Neuron (in vitro differentiated cells): Measurements from ENCODE around the gene DEFB124.
"Not testable (repeated sequence)": the region's sequence is repeated elsewhere in the genome, so short reads cannot be mapped to it uniquely, and the experiment has no call there.

Source experiments
- H2AFZ ChIP-seq: one replicate; pipeline ENCODE4 v1.6.1; 2013; ENCODE audit warnings: low read depth, mild to moderate bottlenecking, inconsistent platforms, low read length, moderate library complexity
- H3K27me3 ChIP-seq: one replicate; pipeline ENCODE4 v1.6.1; 2013; ENCODE audit warnings: low read length; ENCODE audit not compliant: insufficient read depth
- H3K36me3 ChIP-seq: one replicate; pipeline ENCODE4 v1.6.1; 2013; ENCODE audit warnings: low read length; ENCODE audit not compliant: insufficient read depth
- H3K4me1 ChIP-seq: one replicate; pipeline ENCODE4 v1.6.1; 2013; ENCODE audit warnings: low read length; ENCODE audit not compliant: insufficient read depth
- H3K4me3 ChIP-seq: 2 replicates; pipeline ENCODE4 v1.5.1; 2013; ENCODE audit warnings: mild to moderate bottlenecking, low read length, moderate library complexity
- H3K9me3 ChIP-seq: one replicate; pipeline ENCODE4 v1.6.1; 2013; ENCODE audit warnings: low read length

DEFB124 gene

GRCh38 chr20:31474758-31475427 is at the start of gene DEFB124, which contains the start of gene REM1:
TSS of gene DEFB124 (minus strand) at chr20:31475127. CDS start at chr20:31473013, 2,114 bp downstream.
TSS of gene REM1 (plus strand) at chr20:31475288. CDS start at chr20:31476446, 1,158 bp downstream.
- Histone ChIP-seq H3K36me3 (no peaks in the 10 kb centered on the region), H2AFZ (no peak within 1 kb of the TSS), H3K4me1 (no peaks in the 10 kb centered on the region), H3K4me3 (no peak within 1 kb of the TSS), H3K9me3 (no peaks in the 10 kb centered on the region), H3K27me3 (peaks cover 4% of the 10 kb centered on the region)

GRCh38 chr20:31523361-31524283 is 48.7 kb upstream of the DEFB124 start:
- H2AFZ ChIP-seq = no peak overlapping the region
- no peak overlapping the region for H3K4me3 ChIP-seq
- H3K36me3 ChIP-seq = peaks cover 40% of the 10 kb centered on the region
- no peaks in the 10 kb centered on the region for H3K27me3 ChIP-seq
- no peaks in the 10 kb centered on the region for H3K4me1 ChIP-seq
- no peaks in the 10 kb centered on the region for H3K9me3 ChIP-seq

- H3K9me3 ChIP-seq = no peaks in the 10 kb centered on the region
- no peak overlapping the region for H3K4me3 ChIP-seq
- H3K36me3 ChIP-seq = peaks cover 32% of the 10 kb centered on the region
- no peaks in the 10 kb centered on the region for H3K4me1 ChIP-seq
- no peaks in the 10 kb centered on the region for H3K27me3 ChIP-seq
- no peak overlapping the region for H2AFZ ChIP-seq
Observed at GRCh38 chr20:31522731-31523130, 47.8 kb upstream of the DEFB124 start.

- not testable (repeated sequence) for H3K4me1 ChIP-seq, H3K27me3 ChIP-seq, H3K4me3 ChIP-seq, H2AFZ ChIP-seq, H3K9me3 ChIP-seq
- H3K36me3 ChIP-seq = peaks cover 31% of the 10 kb centered on the region
Observed at GRCh38 chr20:31521267-31521666, 46.3 kb upstream of the DEFB124 start.

- Histone ChIP-seq H3K4me1 (peaks cover 14% of the 10 kb centered on the region), H3K27me3 (no peaks in the 10 kb centered on the region)
Observed at GRCh38 chr20:31517373-31517772, 42.4 kb upstream of the DEFB124 start.

GRCh38 chr20:31516651-31517050 is 41.7 kb upstream of the DEFB124 start:
- Histone ChIP-seq H3K4me1 (peaks cover 14% of the 10 kb centered on the region), H2AFZ (no peak overlapping the region), H3K36me3 (peaks cover 22% of the 10 kb centered on the region), H3K9me3 (no peaks in the 10 kb centered on the region), H3K27me3 (no peaks in the 10 kb centered on the region), H3K4me3 (no peak overlapping the region)

More at GRCh38 chr20:31517373-31517772, 42.4 kb upstream of the DEFB124 start:
- H2AFZ ChIP-seq = no peak overlapping the region
- no peaks in the 10 kb centered on the region for H3K9me3 ChIP-seq
- no peak overlapping the region for H3K4me3 ChIP-seq
- peaks cover 24% of the 10 kb centered on the region for H3K36me3 ChIP-seq

GRCh38 chr20:31516166-31516565 is 41.2 kb upstream of the DEFB124 start:
- Histone ChIP-seq H3K4me3 (no peak overlapping the region), H3K4me1 (peaks cover 14% of the 10 kb centered on the region), H3K27me3 (no peaks in the 10 kb centered on the region), H2AFZ (no peak overlapping the region), H3K36me3 (peaks cover 21% of the 10 kb centered on the region), H3K9me3 (no peaks in the 10 kb centered on the region)

GRCh38 chr20:31515775-31516107 is 40.8 kb upstream of the DEFB124 start:
- Histone ChIP-seq H3K27me3 (no peaks in the 10 kb centered on the region), H3K4me3 (peak overlapping the region; percentile 83), H3K36me3 (peaks cover 20% of the 10 kb centered on the region), H3K9me3 (no peaks in the 10 kb centered on the region), H3K4me1 (peaks cover 14% of the 10 kb centered on the region), H2AFZ (no peak overlapping the region)

- H2AFZ ChIP-seq = no peak overlapping the region
- H3K4me1 ChIP-seq = peaks cover 14% of the 10 kb centered on the region
- no peaks in the 10 kb centered on the region for H3K27me3 ChIP-seq
- H3K36me3 ChIP-seq = peaks cover 20% of the 10 kb centered on the region
- no peaks in the 10 kb centered on the region for H3K9me3 ChIP-seq
- H3K4me3 ChIP-seq = peak overlapping the region; percentile 83
Observed at GRCh38 chr20:31515072-31515774, 40.3 kb upstream of the DEFB124 start.

GRCh38 chr20:31514154-31515071 is 39.5 kb upstream of the DEFB124 start, which contains the start of gene HM13:
TSS of gene HM13 (plus strand) at chr20:31514442. CDS start at chr20:31514552, 110 bp downstream.
- peaks cover 14% of the 10 kb centered on the region for H3K4me1 ChIP-seq
- H3K36me3 ChIP-seq = peaks cover 16% of the 10 kb centered on the region
- peak within 1 kb of the TSS; percentile 83 for H3K4me3 ChIP-seq
- H3K27me3 ChIP-seq = no peaks in the 10 kb centered on the region
- H3K9me3 ChIP-seq = no peaks in the 10 kb centered on the region
- no peak within 1 kb of the TSS for H2AFZ ChIP-seq

GRCh38 chr20:31508517-31509244 is 33.8 kb upstream of the DEFB124 start:
- Histone ChIP-seq H3K36me3 (no peaks in the 10 kb centered on the region), H3K4me1 (no peaks in the 10 kb centered on the region)

GRCh38 chr20:31505903-31506302 is 31.0 kb upstream of the DEFB124 start:
- Histone ChIP-seq H3K36me3 (no peaks in the 10 kb centered on the region), H3K27me3 (no peaks in the 10 kb centered on the region), H3K9me3 (no peaks in the 10 kb centered on the region), H3K4me3 (no peak overlapping the region), H2AFZ (no peak overlapping the region), H3K4me1 (no peaks in the 10 kb centered on the region)

More at GRCh38 chr20:31508517-31509244, 33.8 kb upstream of the DEFB124 start:
- H2AFZ ChIP-seq = no peak overlapping the region
- H3K4me3 ChIP-seq = no peak overlapping the region
- no peaks in the 10 kb centered on the region for H3K9me3 ChIP-seq
- no peaks in the 10 kb centered on the region for H3K27me3 ChIP-seq
